ENCODE measurements around the gene OSBPL6. TPM values are rescaled to one million over a fixed set of nuclear protein-coding genes. Genes with fewer than 3 reads are reported as not detected.

OSBPL6 gene
- total RNA-seq, 1 experiment from 2014 or later, result 0.30 TPM

- H3K9ac ChIP-seq (ENCODE audit: low read length), result no peak overlapping the region
- no peaks in the 10 kb centered on the region for H4K20me1 ChIP-seq (ENCODE audit: insufficient read depth, low read depth, low read length)
- H3K4me1 ChIP-seq (ENCODE audit: low read length), result no peaks in the 10 kb centered on the region
- no peak overlapping the region for H3K4me2 ChIP-seq (ENCODE audit: low read depth, low read length, poor library complexity, severe bottlenecking)
- DNase-seq, result peak; percentile 84
- no peak overlapping the region for H2AFZ ChIP-seq (ENCODE audit: low read length)
- no peaks in the 10 kb centered on the region for H3K9me3 ChIP-seq (ENCODE audit: low read length)
- no peaks in the 10 kb centered on the region for H3K79me2 ChIP-seq (ENCODE audit: low read length)
- H3K27me3 ChIP-seq (ENCODE audit: low read length), result no peaks in the 10 kb centered on the region
- H3K9me2 ChIP-seq (replicated peaks; ENCODE audit: insufficient read depth, low read length), result no peaks in the 10 kb centered on the region
- no peak overlapping the region for H3K27ac ChIP-seq (ENCODE audit: low read length)
- no peak overlapping the region for H3K4me3 ChIP-seq (ENCODE audit: low read length)
- H3K36me3 ChIP-seq (ENCODE audit: insufficient read depth, low read length), result no peaks in the 10 kb centered on the region
These were observed 86.0 kb downstream of the OSBPL6 start for GRCh38 chr2:178280244-178280852.

DNA sequence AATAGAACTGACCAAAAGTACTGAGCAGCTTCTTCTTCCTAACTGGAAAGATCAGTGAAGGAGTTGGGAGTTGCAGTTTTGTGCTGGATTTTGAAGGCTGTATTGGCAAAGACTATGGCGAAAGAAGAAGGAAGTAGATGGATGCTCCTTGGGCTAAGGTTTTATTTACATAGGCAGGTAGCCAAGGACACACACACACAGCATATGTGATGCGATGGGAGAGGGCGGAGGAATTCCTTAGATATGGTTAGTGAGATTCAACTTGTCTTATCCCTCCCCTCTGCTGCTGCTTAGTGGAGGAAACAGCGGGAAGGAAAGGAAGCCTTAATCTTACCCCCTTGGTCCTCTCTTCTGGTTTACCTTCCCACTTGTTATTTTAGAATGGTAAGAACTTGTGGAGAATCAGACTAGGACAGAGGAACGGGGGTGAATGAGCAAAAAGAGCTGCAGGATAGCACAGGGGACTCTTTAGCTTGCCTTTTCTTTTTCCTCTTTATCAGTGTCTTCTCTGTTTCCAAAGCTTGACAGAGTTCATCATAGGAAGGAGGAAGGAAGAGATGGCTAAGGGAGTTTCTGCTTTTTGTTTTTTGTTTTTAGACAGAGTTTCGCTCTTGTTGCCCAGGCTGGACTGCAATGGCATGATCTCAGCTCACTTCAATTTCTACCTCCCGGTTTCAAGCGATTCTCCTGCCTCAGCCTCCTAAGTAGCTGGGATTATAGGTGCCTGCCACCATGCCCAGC lies 87.9 kb downstream of the OSBPL6 start:
- Histone ChIP-seq H3K36me3 (ENCODE audit: insufficient read depth, low read length) (no peaks in the 10 kb centered on the region), H3K4me1 (ENCODE audit: low read length) (no peaks in the 10 kb centered on the region), H3K27me3 (ENCODE audit: low read length) (no peaks in the 10 kb centered on the region), H3K9me3 (ENCODE audit: low read length) (no peaks in the 10 kb centered on the region), H3K4me2 (ENCODE audit: low read depth, low read length, poor library complexity, severe bottlenecking) (no peak overlapping the region), H3K79me2 (ENCODE audit: low read length) (no peaks in the 10 kb centered on the region), H4K20me1 (ENCODE audit: insufficient read depth, low read depth, low read length) (no peaks in the 10 kb centered on the region), H2AFZ (ENCODE audit: low read length) (no peak overlapping the region), H3K27ac (ENCODE audit: low read length) (no peak overlapping the region), H3K9me2 (replicated peaks; ENCODE audit: insufficient read depth, low read length) (no peaks in the 10 kb centered on the region), H3K4me3 (ENCODE audit: low read length) (no peak overlapping the region), H3K9ac (ENCODE audit: low read length) (no peak overlapping the region)
- no peak for DNase-seq

DNA sequence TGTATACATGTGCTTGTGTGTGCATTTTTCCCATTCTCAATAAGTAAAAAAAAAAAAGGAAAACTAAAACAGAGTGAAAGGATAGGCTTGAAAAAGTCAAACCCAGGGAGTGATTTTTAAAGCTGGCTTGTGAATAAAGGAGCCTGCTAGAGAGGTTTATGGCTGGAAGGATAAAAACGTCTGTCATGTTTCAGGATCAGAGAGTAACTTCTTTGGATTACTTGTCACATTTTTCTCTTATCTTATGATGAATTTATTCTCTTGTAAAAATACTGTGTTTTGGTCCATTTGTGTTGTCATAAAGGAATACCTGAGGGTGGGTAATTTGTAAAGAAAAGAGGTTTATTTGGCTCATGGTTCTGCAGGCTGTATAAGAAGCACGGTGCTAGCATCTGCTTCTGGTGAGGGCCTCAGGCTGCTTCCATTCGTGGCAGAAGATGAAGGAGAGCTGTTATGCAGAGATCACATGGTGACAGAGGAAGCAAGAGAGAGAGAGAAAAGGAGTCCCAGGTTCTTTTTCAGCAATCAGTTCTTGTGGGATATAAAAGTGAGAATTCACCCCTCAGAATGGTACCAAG lies 89.1 kb downstream of the OSBPL6 start:
- H4K20me1 ChIP-seq (ENCODE audit: insufficient read depth, low read depth, low read length), result no peaks in the 10 kb centered on the region
- no peak overlapping the region for H3K4me2 ChIP-seq (ENCODE audit: low read depth, low read length, poor library complexity, severe bottlenecking)

GRCh38 chr2:178284613-178285286 lies 90.4 kb downstream of the OSBPL6 start:
- Histone ChIP-seq H3K9ac (ENCODE audit: low read length) (no peak overlapping the region), H3K9me2 (replicated peaks; ENCODE audit: insufficient read depth, low read length) (no peaks in the 10 kb centered on the region), H3K9me3 (ENCODE audit: low read length) (no peaks in the 10 kb centered on the region), H3K4me2 (ENCODE audit: low read depth, low read length, poor library complexity, severe bottlenecking) (no peak overlapping the region), H2AFZ (ENCODE audit: low read length) (no peak overlapping the region), H3K27me3 (ENCODE audit: low read length) (no peaks in the 10 kb centered on the region), H3K27ac (ENCODE audit: low read length) (no peak overlapping the region), H3K36me3 (ENCODE audit: insufficient read depth, low read length) (no peaks in the 10 kb centered on the region), H3K4me1 (ENCODE audit: low read length) (no peaks in the 10 kb centered on the region), H3K79me2 (ENCODE audit: low read length) (no peaks in the 10 kb centered on the region), H3K4me3 (ENCODE audit: low read length) (no peak overlapping the region), H4K20me1 (ENCODE audit: insufficient read depth, low read depth, low read length) (no peaks in the 10 kb centered on the region)
- no peak for DNase-seq

More for the DNA sequence above, 89.1 kb downstream of the OSBPL6 start:
- no peaks in the 10 kb centered on the region for H3K9me2 ChIP-seq (replicated peaks; ENCODE audit: insufficient read depth, low read length)
- no peak for DNase-seq
- H3K36me3 ChIP-seq (ENCODE audit: insufficient read depth, low read length), result no peaks in the 10 kb centered on the region
- H2AFZ ChIP-seq (ENCODE audit: low read length), result no peak overlapping the region
- H3K4me1 ChIP-seq (ENCODE audit: low read length), result no peaks in the 10 kb centered on the region
- H3K27me3 ChIP-seq (ENCODE audit: low read length), result no peaks in the 10 kb centered on the region
- no peak overlapping the region for H3K27ac ChIP-seq (ENCODE audit: low read length)
- H3K4me3 ChIP-seq (ENCODE audit: low read length), result no peak overlapping the region
- H3K79me2 ChIP-seq (ENCODE audit: low read length), result no peaks in the 10 kb centered on the region
- H3K9me3 ChIP-seq (ENCODE audit: low read length), result no peaks in the 10 kb centered on the region
- H3K9ac ChIP-seq (ENCODE audit: low read length), result no peak overlapping the region

DNA sequence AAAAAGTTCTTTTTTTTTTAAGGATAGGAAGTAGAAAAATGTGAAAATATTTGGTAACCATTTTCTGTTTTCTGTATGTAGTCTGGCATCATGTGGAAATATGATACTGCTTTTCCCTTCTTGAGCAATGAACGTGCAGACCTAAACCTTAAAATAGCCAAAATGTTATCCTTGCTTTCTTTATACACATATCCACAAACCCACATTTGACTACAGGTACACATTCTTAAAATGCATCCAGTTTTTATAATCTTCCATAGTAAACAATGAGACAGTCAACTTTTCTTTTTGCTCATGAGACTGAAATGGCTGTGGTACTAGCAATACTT lies 90.9 kb downstream of the OSBPL6 start:
- no peak for DNase-seq
- Histone ChIP-seq H3K79me2 (ENCODE audit: low read length) (no peaks in the 10 kb centered on the region), H3K4me1 (ENCODE audit: low read length) (no peaks in the 10 kb centered on the region), H2AFZ (ENCODE audit: low read length) (no peak overlapping the region), H3K9me2 (replicated peaks; ENCODE audit: insufficient read depth, low read length) (no peaks in the 10 kb centered on the region), H3K4me2 (ENCODE audit: low read depth, low read length, poor library complexity, severe bottlenecking) (no peak overlapping the region), H3K27ac (ENCODE audit: low read length) (no peak overlapping the region), H3K27me3 (ENCODE audit: low read length) (no peaks in the 10 kb centered on the region), H3K9me3 (ENCODE audit: low read length) (no peaks in the 10 kb centered on the region), H4K20me1 (ENCODE audit: insufficient read depth, low read depth, low read length) (no peaks in the 10 kb centered on the region), H3K9ac (ENCODE audit: low read length) (no peak overlapping the region), H3K36me3 (ENCODE audit: insufficient read depth, low read length) (no peaks in the 10 kb centered on the region), H3K4me3 (ENCODE audit: low read length) (no peak overlapping the region)

DNA sequence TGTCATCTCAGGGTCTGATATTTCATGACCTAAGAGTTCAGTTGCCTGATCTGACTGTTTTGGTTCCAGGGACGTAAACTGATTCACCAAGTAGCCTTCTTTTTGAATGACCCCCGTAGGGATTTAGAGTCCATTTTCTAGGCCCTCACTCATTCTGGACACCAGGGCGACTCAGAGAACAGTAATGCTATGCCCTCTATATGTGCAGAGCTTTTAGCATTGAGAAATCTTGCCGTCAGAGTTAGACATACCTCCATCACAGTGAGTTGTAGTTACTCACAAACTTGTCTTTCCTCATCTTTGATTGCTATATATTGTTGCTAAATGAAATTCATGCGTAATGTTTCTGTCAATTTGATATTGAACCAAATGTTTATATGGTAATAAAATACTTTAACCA lies 92.3 kb downstream of the OSBPL6 start:
- Histone ChIP-seq H3K4me1 (ENCODE audit: low read length) (no peaks in the 10 kb centered on the region), H3K4me3 (ENCODE audit: low read length) (no peak overlapping the region), H3K27me3 (ENCODE audit: low read length) (no peaks in the 10 kb centered on the region), H3K36me3 (ENCODE audit: insufficient read depth, low read length) (no peaks in the 10 kb centered on the region), H3K9me3 (ENCODE audit: low read length) (no peaks in the 10 kb centered on the region), H3K9ac (ENCODE audit: low read length) (no peak overlapping the region), H3K9me2 (replicated peaks; ENCODE audit: insufficient read depth, low read length) (no peaks in the 10 kb centered on the region), H4K20me1 (ENCODE audit: insufficient read depth, low read depth, low read length) (no peaks in the 10 kb centered on the region), H3K27ac (ENCODE audit: low read length) (no peak overlapping the region), H3K4me2 (ENCODE audit: low read depth, low read length, poor library complexity, severe bottlenecking) (no peak overlapping the region), H3K79me2 (ENCODE audit: low read length) (no peaks in the 10 kb centered on the region), H2AFZ (ENCODE audit: low read length) (no peak overlapping the region)
- no peak for DNase-seq

- H3K9ac ChIP-seq (ENCODE audit: low read length), result no peak overlapping the region
- H3K9me3 ChIP-seq (ENCODE audit: low read length), result no peaks in the 10 kb centered on the region
- H3K27ac ChIP-seq (ENCODE audit: low read length), result no peak overlapping the region
- no peaks in the 10 kb centered on the region for H4K20me1 ChIP-seq (ENCODE audit: insufficient read depth, low read depth, low read length)
- DNase-seq, result no peak
- H3K36me3 ChIP-seq (ENCODE audit: insufficient read depth, low read length), result no peaks in the 10 kb centered on the region
- H3K4me2 ChIP-seq (ENCODE audit: low read depth, low read length, poor library complexity, severe bottlenecking), result no peak overlapping the region
- no peaks in the 10 kb centered on the region for H3K27me3 ChIP-seq (ENCODE audit: low read length)
- no peaks in the 10 kb centered on the region for H3K9me2 ChIP-seq (replicated peaks; ENCODE audit: insufficient read depth, low read length)
- H3K4me3 ChIP-seq (ENCODE audit: low read length), result no peak overlapping the region
- H3K4me1 ChIP-seq (ENCODE audit: low read length), result no peaks in the 10 kb centered on the region
- H3K79me2 ChIP-seq (ENCODE audit: low read length), result no peaks in the 10 kb centered on the region
- no peak overlapping the region for H2AFZ ChIP-seq (ENCODE audit: low read length)
These were observed 93.5 kb downstream of the OSBPL6 start for GRCh38 chr2:178287652-178288344.

DNA sequence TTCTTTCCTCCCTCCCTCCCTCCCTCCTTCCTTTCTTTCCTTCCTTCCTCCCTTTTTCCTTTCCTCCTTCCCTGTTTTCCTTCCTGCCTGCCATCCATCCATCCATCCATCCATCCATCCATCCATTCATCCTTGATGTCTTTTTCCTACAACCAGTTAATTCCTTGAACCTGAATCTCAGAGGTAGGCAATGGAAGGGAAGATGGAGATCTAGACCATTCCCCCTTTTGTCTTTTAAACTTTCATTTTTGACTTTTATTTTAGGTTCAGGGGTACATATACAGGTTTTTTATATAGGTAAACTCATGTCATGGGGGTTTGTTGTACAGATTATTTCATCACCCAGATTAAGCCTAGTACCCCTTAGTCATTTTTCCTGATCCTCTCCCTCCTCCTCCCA lies 97.4 kb downstream of the OSBPL6 start:
- H3K9me3 ChIP-seq (ENCODE audit: low read length), result no peaks in the 10 kb centered on the region
- no peak overlapping the region for H3K4me3 ChIP-seq (ENCODE audit: low read length)

More for the DNA sequence above, 97.4 kb downstream of the OSBPL6 start:
- H3K9me2 ChIP-seq (replicated peaks; ENCODE audit: insufficient read depth, low read length), result no peaks in the 10 kb centered on the region; the same call in 1 of the 2 replicates
- H3K9ac ChIP-seq (ENCODE audit: low read length), result no peak overlapping the region
- H3K4me1 ChIP-seq (ENCODE audit: low read length), result no peaks in the 10 kb centered on the region
- H3K4me2 ChIP-seq (ENCODE audit: low read depth, low read length, poor library complexity, severe bottlenecking), result no peak overlapping the region
- no peak for DNase-seq
- H3K79me2 ChIP-seq (ENCODE audit: low read length), result no peaks in the 10 kb centered on the region
- H2AFZ ChIP-seq (ENCODE audit: low read length), result no peak overlapping the region
- no peak overlapping the region for H3K27ac ChIP-seq (ENCODE audit: low read length)
- H4K20me1 ChIP-seq (ENCODE audit: insufficient read depth, low read depth, low read length), result no peaks in the 10 kb centered on the region
- no peaks in the 10 kb centered on the region for H3K36me3 ChIP-seq (ENCODE audit: insufficient read depth, low read length)
- no peaks in the 10 kb centered on the region for H3K27me3 ChIP-seq (ENCODE audit: low read length)

Measured in Karpas-422 (cell line).